BE2C (cell line): ENCODE data around the gene TMEM161A.
"Not testable (repeated sequence)": the region's sequence is repeated elsewhere in the genome, so short reads cannot be mapped to it uniquely, and the experiment has no call there.

ENCODE experiments used
- DNase-seq: peaks from one replicate; pipeline ENCODE4 v3.0.0-alpha.2; 2020
- H3K27me3 ChIP-seq: fragments of 250-450 bp; sonication (Bioruptor Pico); 2 replicates; pipeline ENCODE4 v1.5.1; 2020; ENCODE audit warnings: mild to moderate bottlenecking
- H3K36me3 ChIP-seq: fragments of 250-450 bp; sonication (Bioruptor Pico); 2 replicates; pipeline ENCODE4 v1.5.1; 2020; ENCODE audit warnings: mild to moderate bottlenecking
- H3K4me1 ChIP-seq: fragments of 250-450 bp; sonication (Bioruptor Pico); 2 replicates; pipeline ENCODE4 v1.5.1; 2020
- H3K4me3 ChIP-seq: 2 replicates; pipeline ENCODE4 v1.5.1; 2011; ENCODE audit warnings: low read depth, low read length
- H3K9me3 ChIP-seq: fragments of 250-450 bp; sonication (Bioruptor Pico); 2 replicates; pipeline ENCODE4 v1.5.1; 2020
- TF ChIP-seq, protein P1 (sequence below): IDR thresholded peaks from 2 replicates; pipeline ENCODE4 v1.5.1; 2012; ENCODE audit warnings: mild to moderate bottlenecking, low read depth, low read length

The TMEM161A gene

DNA sequence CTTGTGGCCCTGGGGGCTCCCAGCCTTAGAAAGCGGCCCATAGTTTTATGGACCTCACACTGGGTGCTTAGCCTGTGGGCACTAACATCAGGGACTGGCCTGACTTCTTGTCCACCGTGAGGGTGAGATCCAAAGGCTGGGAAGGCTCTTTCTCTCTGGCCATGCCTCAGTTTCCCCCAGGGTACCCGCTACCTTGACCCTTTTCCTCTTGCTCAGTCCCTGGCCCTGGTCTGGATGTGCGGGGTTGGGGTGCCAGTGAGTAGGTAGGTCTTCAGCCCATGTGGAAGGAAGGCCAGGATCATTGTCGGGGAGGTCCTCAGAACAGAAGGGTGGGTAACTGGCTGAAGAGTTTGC lies 1.6 kb upstream of the TMEM161A start:
- Histone ChIP-seq H3K36me3 (no peaks in the 10 kb centered on the region), H3K4me1 (0 out of 2 replicates have a peak, but pooled peaks cover 3% of the 10 kb centered on the region), H3K4me3 (no peak overlapping the region), H3K27me3 (no peaks in the 10 kb centered on the region), H3K9me3 (no peaks in the 10 kb centered on the region)
- no peak for DNase-seq
- TF ChIP-seq, protein P1, sequence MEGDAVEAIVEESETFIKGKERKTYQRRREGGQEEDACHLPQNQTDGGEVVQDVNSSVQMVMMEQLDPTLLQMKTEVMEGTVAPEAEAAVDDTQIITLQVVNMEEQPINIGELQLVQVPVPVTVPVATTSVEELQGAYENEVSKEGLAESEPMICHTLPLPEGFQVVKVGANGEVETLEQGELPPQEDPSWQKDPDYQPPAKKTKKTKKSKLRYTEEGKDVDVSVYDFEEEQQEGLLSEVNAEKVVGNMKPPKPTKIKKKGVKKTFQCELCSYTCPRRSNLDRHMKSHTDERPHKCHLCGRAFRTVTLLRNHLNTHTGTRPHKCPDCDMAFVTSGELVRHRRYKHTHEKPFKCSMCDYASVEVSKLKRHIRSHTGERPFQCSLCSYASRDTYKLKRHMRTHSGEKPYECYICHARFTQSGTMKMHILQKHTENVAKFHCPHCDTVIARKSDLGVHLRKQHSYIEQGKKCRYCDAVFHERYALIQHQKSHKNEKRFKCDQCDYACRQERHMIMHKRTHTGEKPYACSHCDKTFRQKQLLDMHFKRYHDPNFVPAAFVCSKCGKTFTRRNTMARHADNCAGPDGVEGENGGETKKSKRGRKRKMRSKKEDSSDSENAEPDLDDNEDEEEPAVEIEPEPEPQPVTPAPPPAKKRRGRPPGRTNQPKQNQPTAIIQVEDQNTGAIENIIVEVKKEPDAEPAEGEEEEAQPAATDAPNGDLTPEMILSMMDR = no peak

DNA sequence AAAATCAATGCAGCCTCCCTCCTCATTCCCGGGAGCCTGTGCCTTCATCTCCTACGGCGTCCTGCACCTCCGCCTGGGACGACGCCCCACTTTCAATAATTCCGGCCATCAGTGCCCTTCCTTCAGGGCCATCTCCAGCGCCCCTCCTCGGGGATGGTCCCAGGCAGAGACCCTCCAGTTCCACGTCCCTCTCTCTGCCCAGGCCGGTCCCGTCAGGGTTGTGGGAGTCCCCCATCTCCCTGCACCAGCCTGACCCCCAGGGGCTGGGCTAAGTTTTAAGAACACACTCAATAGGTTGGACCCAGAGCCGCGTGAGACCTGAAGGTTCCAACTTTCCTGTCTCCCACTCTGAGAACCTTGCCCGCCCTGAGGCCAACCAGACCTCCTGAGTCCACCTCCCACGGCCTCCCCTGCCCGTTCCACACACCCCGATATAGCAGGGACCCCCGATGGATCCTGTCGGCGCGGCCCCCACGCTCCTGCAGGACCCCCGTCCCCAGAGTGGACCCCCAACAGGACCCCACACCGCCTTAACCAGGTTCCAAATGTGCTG lies 646 bp downstream of the TMEM161A start:
- Histone ChIP-seq H3K4me1 (0 out of 2 replicates have a peak, but pooled peaks cover 3% of the 10 kb centered on the region), H3K27me3 (no peaks in the 10 kb centered on the region), H3K36me3 (no peaks in the 10 kb centered on the region), H3K4me3 (peak overlapping the region; percentile 67), H3K9me3 (no peaks in the 10 kb centered on the region)
- no peak for DNase-seq
- TF ChIP-seq, protein P1 = no peak

DNA sequence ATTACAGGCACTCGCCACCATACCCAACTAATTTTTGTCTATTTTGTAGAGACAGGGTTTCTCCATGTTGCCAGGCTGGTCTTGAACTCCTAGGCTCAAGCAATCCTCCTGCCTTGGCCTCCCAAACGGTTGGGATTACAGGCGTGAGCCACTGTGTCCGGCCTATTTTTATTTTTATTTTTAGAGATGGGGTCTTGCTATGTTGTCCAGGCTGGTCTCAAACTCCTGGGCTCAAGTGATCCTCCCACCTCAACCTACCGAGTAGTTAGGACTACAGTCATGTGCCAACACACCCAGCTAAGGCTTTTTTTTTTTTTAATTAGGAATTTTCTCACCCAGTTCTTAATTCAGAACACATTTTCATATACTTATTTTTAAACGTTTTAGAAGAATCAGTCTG lies 2.6 kb downstream of the TMEM161A start:
- H3K9me3 ChIP-seq, H3K4me3 ChIP-seq, H3K27me3 ChIP-seq, H3K4me1 ChIP-seq, H3K36me3 ChIP-seq, DNase-seq: not testable (repeated sequence)

DNA sequence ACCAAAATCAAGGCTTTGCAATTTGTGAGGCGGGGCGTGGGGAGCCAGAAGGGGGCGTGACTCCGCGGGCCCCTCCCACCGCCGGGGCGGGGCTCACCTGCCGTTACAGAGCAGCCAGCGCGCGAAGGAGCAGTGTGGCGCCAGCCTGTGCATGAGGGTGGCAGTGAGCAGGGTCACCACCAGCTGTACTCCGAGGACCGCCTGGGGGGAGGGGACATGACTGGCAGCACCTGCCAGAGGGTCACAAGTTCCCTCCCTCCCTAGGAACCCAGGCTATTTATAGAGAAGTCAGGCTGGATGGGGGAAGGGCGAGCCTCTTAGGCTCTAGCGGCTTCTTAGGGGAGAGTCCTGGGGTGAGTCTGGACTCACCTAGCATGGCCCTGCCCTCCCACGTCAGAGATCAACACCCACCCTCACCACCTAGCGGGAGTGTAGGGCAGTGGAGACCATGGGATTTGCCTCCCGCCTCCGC lies 3.6 kb downstream of the TMEM161A start:
- no peaks in the 10 kb centered on the region; the same call in 1 of the 2 replicates for H3K9me3 ChIP-seq
- DNase-seq = no peak
- H3K36me3 ChIP-seq = no peaks in the 10 kb centered on the region; the same call in 1 of the 2 replicates
- H3K4me1 ChIP-seq = 0 out of 2 replicates have a peak, but pooled peaks cover 3% of the 10 kb centered on the region
- H3K27me3 ChIP-seq = no peaks in the 10 kb centered on the region
- H3K4me3 ChIP-seq = no peak overlapping the region
- TF ChIP-seq, protein P1 = no peak

DNA sequence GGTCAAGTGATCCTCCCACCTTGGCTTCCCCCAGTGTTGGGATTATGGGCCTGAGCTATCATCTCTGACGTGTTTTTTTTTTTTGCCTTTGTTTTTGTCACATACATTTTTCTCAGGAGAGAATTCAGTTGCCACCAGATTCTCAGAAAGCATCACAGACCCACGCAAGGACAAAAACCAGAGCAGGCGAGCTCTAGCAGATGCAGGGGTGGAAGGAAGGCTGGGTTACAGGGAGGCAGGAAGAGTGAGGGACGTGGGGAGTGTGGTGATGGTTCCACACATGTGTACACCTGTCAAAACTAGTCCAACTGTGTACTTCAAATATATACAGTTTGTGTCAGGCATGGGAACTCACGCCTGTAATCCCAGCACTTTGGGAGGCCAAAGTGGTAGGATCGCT lies 4.3 kb downstream of the TMEM161A start:
- TF ChIP-seq, protein P1 = no peak
- Histone ChIP-seq H3K4me3 (no peak overlapping the region), H3K9me3 (no peaks in the 10 kb centered on the region; the same call in 1 of the 2 replicates), H3K4me1 (0 out of 2 replicates have a peak, but pooled peaks cover 3% of the 10 kb centered on the region), H3K27me3 (no peaks in the 10 kb centered on the region), H3K36me3 (no peaks in the 10 kb centered on the region; the same call in 1 of the 2 replicates)
- DNase-seq = no peak

DNA sequence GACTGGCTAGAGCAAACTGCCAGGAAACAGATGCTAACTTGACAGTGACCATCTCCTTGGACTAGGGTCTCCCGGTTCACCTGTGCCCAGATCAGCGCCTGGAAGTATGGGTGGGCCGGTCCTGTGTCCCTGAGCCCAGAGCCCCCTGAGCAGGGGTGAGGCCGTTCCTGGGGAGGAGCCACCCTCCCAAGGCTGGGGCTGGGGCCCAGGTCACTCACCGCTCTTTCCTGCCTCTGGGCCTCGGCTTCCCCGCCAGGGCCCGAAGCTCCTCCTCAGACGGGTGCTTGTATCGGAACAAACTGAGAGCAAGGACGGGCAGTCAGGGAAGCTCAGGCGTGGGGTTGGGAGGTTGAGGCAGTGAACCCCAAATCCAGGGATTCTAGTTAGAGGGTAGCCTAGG lies 5.4 kb downstream of the TMEM161A start:
- TF ChIP-seq, protein P1 = no peak
- DNase-seq = no peak
- H3K9me3 ChIP-seq = no peaks in the 10 kb centered on the region; the same call in 1 of the 2 replicates
- no peak overlapping the region for H3K4me3 ChIP-seq
- H3K36me3 ChIP-seq = no peaks in the 10 kb centered on the region; the same call in 1 of the 2 replicates
- H3K27me3 ChIP-seq = no peaks in the 10 kb centered on the region
- 0 out of 2 replicates have a peak, but pooled peaks cover 3% of the 10 kb centered on the region for H3K4me1 ChIP-seq
